Lower leg skin (tissue), 3 donors: ENCODE data around the gene KISS1.

ENCODE experiments used
- POLR2A ChIP-seq, 2 donors: fragments of 450-650 bp; IDR thresholded peaks; one replicate each; pipeline ENCODE4 v1.6.1; 2016 to 2017; ENCODE audit warnings: antibody characterized with exemption in 2 of 2, mild to moderate bottlenecking in 1 of 2, moderate library complexity in 1 of 2
- TF ChIP-seq, protein P1 (sequence below), 3 donors: fragments of 450-650 bp; IDR thresholded peaks; one replicate each; pipeline ENCODE4 v1.5.1; 2016; ENCODE audit warnings: antibody characterized with exemption in 3 of 3, mild to moderate bottlenecking in 3 of 3, moderate library complexity in 2 of 3

DNA sequence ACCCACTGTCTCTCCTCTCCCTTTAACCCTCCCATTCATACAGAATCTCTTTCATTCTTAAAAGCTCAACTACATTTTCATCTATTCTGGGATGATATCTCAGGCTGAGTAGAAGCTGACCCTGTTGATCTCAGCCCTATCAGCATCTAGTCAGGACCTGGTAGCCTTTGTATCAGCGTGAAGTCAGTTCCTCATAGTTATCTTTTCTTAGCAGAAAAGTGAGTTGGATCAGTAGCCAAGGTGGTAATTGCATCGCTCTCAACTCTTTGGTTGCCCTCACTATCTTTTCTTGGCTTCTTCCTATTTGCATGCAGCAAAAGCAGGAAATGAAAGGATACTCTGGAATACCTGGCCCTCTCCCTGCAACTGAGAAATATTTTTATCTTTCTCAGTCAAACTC is 31.1 kb upstream of the KISS1 start:
- TF ChIP-seq, protein P1, sequence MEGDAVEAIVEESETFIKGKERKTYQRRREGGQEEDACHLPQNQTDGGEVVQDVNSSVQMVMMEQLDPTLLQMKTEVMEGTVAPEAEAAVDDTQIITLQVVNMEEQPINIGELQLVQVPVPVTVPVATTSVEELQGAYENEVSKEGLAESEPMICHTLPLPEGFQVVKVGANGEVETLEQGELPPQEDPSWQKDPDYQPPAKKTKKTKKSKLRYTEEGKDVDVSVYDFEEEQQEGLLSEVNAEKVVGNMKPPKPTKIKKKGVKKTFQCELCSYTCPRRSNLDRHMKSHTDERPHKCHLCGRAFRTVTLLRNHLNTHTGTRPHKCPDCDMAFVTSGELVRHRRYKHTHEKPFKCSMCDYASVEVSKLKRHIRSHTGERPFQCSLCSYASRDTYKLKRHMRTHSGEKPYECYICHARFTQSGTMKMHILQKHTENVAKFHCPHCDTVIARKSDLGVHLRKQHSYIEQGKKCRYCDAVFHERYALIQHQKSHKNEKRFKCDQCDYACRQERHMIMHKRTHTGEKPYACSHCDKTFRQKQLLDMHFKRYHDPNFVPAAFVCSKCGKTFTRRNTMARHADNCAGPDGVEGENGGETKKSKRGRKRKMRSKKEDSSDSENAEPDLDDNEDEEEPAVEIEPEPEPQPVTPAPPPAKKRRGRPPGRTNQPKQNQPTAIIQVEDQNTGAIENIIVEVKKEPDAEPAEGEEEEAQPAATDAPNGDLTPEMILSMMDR (IDR thresholded peaks at IDR 0.05) = no peak
- TF ChIP-seq POLR2A (IDR thresholded peaks at IDR 0.05) = no peak
